DND-41 (cell line): Measurements from ENCODE around the gene ZNF827.

ENCODE experiments used
- CTCF ChIP-seq: IDR thresholded peaks from 2 replicates; pipeline ENCODE4 v1.5.1; 2012; ENCODE audit warnings: borderline replicate concordance, low read length, moderate library complexity, mild to moderate bottlenecking; ENCODE audit not compliant: poor library complexity, severe bottlenecking; ENCODE audit errors: extremely low read depth
- EZH2 ChIP-seq: IDR thresholded peaks from 3 replicates; pipeline ENCODE4 v1.6.1; 2012; ENCODE audit warnings: borderline replicate concordance, low read depth, mild to moderate bottlenecking, moderate library complexity, low read length, inconsistent platforms; ENCODE audit not compliant: severe bottlenecking

- TF ChIP-seq CTCF (no peak), EZH2 (no peak)
Measured at GRCh38 chr4:145716661-145717200, 221.9 kb downstream of the ZNF827 start.
